Epithelial cell of prostate (primary cell): ENCODE data around the gene LDLRAD4.

Experiments
- DNase-seq: peaks from one replicate; pipeline ENCODE4 v3.0.0-alpha.2; 2011; ENCODE audit warnings: low read depth, low spot score
- H3K27ac ChIP-seq: fragments of 450-650 bp; 2 replicates; pipeline ENCODE4 v1.5.1; 2017; ENCODE audit warnings: mild to moderate bottlenecking

The LDLRAD4 gene

GRCh38 chr18:13226533-13227144, 8.1 kb downstream of the LDLRAD4 start:
- H3K27ac ChIP-seq = no peak overlapping the region
- no peak for DNase-seq

- no peak for DNase-seq
- no peak overlapping the region for H3K27ac ChIP-seq
These were observed 9.3 kb downstream of the LDLRAD4 start for GRCh38 chr18:13227910-13228309.

- H3K27ac ChIP-seq = no peak overlapping the region
- no peak for DNase-seq
These were observed 10.6 kb downstream of the LDLRAD4 start for GRCh38 chr18:13229001-13229671.

- DNase-seq = no peak
These were observed 12.6 kb downstream of the LDLRAD4 start for GRCh38 chr18:13231151-13231550.

GRCh38 chr18:13232086-13232917, 13.7 kb downstream of the LDLRAD4 start:
- DNase-seq = no peak
- H3K27ac ChIP-seq = no peak overlapping the region

More at GRCh38 chr18:13231151-13231550, 12.6 kb downstream of the LDLRAD4 start:
- no peak overlapping the region for H3K27ac ChIP-seq

DNA sequence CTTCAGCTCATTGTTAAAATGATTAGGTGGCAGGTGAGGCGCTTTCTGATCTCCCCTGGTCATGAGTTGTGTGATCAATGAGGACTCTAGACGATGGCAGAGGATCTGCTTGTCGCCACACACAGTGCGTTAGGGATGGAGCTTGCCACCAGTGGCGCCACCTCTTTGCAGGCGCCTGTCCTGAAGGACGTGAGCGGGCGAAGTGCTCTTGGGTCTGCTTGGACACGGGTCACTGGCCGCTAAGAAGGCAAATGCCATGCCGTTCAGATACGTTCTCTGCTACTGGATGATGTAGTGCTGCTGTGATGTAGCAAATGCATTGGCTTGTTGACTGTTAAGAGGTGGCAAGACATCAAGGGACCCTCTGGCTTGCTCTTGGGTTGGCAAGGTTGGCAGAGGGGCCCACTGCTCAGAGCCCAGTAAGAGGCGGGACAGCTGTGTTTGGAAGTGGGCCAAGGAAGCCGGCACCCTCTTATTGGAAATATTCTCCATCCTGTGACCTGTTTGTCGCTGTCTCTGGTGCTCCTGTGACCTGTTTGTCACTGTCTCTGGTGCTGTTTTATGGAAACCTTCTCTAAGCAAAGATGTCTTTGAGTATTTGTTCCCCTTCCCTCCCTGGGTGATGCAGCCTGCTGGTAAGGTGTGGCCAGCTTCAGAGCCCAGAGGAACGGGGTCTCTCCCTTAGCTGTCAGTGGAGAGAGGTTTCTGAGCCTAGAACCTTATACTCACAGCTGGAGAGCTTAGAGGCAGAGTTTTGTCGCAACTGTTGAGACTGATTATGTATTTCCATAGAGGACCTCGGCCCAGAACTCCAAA, 14.6 kb downstream of the LDLRAD4 start:
- no peak overlapping the region for H3K27ac ChIP-seq
- no peak for DNase-seq

DNA sequence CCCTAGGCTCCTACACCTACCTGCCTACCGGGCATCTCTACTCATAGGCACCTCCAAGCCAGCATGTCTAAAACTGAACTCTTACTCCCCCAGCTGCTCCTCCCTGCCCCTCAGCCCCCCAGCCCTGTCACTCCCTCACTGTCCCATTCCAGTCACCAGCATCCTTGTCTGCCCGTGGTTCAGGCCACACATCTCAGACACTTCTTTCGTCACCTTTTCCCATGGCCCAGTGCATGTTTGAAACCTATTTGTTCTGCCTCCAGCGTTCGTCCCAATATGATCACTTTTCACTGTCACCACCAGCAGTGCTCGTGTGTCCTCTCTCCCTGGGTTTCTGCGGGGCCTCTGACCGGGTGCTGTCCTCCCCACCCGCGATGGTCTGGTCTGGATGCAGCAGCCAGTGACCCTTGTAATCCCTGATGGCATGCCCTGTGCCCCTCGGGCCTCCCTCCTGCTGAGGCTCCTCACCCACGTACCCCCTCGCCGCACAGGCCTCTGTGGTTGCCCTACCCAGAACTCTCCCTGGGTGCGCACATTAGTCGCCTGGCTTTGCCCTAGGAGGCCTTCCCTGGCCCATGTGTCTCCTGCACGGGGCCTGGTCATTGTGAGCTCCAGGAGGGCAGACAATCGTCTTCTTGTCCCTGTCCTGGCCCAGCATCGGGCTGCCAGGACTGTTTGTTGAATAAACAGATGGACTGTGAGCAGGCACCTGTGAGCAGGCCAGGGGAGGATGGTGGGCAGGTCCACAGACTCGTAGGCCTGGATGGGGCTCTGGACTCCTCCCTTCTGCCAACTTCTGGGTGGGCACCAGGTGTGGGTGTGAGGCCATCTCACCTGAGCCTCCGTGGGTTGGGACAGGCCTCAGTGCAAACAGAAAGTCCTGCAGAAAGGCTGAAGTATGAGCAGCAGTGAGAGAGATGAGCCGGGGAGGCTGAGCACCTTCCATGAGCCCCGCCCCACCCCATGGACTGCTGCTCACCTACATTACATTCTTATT, 15.5 kb downstream of the LDLRAD4 start:
- no peak for DNase-seq
- no peak overlapping the region for H3K27ac ChIP-seq

- H3K27ac ChIP-seq = no peak overlapping the region
- DNase-seq = no peak
These were observed 16.9 kb downstream of the LDLRAD4 start for GRCh38 chr18:13235421-13235831.

DNA sequence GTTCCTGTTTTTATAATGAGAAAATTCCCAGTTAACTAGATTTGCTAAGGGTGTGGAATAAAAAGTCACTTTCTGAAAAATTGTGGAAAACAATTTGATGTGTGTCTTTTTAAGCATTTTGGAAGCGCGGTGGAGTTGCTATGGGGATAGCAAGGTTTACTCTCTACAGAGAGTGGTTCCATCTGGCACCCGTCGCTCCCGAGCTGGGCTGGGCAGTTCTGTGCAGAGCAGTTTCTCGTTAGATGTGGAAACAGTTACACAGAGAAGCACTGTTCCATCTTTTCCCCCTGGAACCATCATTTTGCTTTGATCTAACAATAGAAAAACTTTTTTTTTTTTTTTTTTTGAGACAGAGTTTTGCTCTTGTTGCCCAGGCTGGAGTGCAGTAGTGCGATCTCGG, 17.4 kb downstream of the LDLRAD4 start:
- no peak overlapping the region for H3K27ac ChIP-seq
- no peak for DNase-seq

DNA sequence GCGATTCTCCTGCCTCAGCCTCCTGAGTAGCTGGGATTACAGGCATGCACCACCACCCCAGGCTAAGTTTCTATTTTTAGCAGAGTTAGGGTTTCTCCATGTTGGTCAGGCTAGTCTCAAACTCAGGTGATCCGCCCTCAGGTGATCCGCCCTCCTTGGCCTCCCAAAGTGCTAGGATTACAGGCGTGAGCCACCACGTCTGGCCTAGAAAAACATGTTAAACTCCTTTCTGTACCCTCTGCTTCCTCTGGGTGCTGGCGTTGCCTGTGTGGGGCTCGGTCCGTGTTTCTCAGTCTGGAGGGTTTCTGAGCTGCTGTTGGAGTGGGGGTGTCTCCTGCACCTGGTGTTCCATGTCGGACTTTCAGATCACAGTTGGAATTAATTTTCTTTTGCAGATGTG, 17.9 kb downstream of the LDLRAD4 start:
- DNase-seq = no peak

DNA sequence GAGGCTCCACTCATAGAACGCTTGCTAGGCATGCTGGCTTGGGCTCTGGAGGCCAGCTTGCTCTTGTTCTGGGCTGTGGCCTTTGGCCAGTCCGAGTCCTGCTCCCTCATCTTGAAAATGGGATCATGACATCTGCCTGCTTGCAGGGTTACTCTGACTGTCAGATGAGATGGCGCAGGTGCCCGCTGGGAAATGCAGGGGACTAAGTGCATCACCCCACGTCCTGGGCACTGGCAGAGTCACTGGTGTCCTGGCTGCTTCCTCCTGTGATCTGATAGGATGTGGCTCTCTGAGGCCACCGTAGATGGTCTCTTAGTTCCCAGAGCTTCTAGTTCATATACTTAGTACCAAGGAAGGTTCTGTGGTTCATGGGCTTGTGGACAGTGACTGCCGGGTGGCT, 18.5 kb downstream of the LDLRAD4 start:
- H3K27ac ChIP-seq = no peak overlapping the region
- DNase-seq = no peak

More for the DNA sequence above, 17.9 kb downstream of the LDLRAD4 start:
- no peak overlapping the region for H3K27ac ChIP-seq

DNA sequence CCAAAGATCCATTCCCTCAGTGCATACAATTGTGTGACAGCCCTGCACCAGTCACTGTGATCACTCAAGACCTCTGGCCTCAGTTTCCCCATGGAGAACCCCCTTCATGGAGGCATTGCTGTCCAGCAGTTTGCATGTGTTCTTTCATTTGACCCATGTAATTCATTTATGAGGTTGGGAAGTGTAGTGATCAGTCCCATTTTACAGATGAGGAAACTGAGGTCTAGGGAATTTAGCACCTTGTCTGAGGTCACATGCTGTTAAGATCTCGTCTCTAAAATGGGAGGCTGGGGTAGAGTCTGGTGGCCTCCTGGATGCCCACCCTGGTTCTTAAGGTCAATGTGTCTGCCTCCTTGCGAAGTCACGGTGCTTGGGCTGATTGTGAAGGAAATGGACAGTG, 19.1 kb downstream of the LDLRAD4 start:
- H3K27ac ChIP-seq = no peak overlapping the region
- DNase-seq = no peak

DNA sequence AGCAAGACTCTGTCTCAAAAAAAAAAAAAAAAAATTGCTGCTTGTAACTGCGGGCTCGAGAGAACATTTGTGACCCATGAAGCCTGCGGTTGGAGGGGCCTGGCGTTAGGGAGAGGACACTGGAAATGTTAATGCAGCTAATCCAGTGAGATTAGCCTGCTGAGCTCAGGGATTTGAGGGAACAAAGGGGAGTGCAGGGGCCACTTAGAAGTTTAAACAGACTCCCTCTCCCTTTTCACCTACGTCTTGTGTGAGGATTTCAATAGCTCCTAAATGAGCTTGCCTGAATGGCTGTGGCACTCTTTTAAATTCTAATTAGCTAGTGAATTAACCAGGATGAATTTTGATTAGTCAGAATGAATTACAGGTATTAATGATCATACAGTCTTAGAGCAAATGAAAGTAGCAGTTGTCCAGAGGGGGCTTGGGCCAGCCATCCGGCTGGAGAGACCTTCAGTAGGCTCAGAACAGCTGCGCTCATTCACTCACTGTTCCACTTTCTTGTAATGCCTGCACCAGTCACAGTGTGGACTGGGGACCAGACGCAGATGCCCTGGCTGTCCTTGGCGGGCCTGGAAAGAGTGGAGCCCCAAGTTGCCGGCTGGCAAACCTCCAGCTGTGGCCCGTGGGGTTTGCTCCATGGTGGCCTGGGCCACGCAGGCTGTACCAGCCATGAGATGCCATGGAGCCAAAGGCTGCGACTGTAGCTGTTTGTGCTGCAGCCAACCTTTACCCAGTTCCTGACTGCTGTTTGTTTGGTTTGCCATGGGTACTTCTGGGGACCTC, 20.8 kb downstream of the LDLRAD4 start:
- no peak overlapping the region for H3K27ac ChIP-seq
- no peak for DNase-seq

- no peak overlapping the region for H3K27ac ChIP-seq
- no peak for DNase-seq
These were observed 21.6 kb downstream of the LDLRAD4 start for GRCh38 chr18:13240060-13240725.

- DNase-seq = no peak
These were observed 22.7 kb downstream of the LDLRAD4 start for GRCh38 chr18:13241083-13241892.

GRCh38 chr18:13241893-13242175, 23.3 kb downstream of the LDLRAD4 start:
- no peak for DNase-seq
- no peak overlapping the region for H3K27ac ChIP-seq

More at GRCh38 chr18:13241083-13241892, 22.7 kb downstream of the LDLRAD4 start:
- H3K27ac ChIP-seq = no peak overlapping the region

DNA sequence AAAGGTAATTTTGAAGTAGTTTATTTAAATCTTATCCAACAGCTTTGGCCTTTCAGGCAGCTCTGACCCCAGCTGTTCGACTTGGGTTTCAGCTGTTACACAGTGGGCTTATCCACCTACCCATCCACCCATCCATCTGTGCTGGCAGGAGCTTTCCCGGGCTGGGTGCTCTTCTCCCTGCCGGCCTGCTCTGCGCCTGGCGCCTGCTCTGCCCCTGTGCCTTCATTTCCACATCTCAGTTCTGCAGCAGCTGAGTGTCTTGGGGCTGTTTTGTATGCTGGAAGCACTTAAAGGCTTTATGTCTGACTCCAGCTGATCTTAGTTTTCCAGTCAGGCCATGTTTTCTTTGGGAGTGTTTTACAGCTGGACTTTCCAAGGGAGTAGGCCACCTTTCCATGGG, 24.2 kb downstream of the LDLRAD4 start:
- no peak for DNase-seq
- no peak overlapping the region for H3K27ac ChIP-seq
